Measurements from ENCODE around the gene C14orf180.

C14orf180 gene

DNA sequence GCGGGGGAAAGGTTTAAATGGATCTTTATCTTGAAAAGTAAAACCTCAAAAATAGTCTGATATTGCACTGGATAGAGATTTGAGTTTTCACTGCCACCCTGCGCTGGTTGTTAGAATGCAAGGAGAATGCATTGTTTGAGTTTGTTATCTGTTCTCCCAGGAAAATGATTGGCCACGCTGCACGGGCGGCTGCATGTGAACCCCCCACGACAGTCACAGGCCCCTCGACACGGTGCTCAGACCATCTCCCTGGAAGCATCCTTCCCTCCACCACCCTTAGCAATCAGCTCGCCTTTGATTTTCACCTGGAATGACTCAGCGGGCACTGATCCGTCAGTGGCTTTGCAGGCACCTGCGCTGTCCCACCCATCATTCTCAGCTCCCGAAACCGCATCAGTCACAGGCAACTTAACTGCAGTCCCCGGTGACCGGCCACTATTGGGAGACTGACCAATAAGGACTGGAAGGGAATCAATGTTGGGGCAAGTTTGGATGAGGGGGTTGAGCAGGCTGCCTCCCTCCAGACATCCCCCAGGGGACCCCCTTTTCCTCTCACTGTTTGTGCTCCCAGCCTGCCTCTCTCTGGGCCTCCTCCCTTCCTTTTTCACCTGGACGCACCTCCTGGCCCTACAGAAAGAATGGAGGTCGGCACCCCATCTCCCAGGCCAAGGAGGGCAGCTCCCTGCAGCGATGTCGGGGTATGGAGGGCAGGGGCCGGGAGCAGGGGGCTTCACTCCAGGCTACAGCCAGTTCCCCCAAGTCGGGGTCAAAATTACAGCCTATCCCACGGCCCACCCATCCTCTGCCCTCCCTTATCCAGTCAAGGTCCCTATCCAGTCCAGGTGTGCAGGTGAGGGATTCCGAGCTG, 28.5 kb upstream of the C14orf180 start:
- no peak for DNase-seq

DNA sequence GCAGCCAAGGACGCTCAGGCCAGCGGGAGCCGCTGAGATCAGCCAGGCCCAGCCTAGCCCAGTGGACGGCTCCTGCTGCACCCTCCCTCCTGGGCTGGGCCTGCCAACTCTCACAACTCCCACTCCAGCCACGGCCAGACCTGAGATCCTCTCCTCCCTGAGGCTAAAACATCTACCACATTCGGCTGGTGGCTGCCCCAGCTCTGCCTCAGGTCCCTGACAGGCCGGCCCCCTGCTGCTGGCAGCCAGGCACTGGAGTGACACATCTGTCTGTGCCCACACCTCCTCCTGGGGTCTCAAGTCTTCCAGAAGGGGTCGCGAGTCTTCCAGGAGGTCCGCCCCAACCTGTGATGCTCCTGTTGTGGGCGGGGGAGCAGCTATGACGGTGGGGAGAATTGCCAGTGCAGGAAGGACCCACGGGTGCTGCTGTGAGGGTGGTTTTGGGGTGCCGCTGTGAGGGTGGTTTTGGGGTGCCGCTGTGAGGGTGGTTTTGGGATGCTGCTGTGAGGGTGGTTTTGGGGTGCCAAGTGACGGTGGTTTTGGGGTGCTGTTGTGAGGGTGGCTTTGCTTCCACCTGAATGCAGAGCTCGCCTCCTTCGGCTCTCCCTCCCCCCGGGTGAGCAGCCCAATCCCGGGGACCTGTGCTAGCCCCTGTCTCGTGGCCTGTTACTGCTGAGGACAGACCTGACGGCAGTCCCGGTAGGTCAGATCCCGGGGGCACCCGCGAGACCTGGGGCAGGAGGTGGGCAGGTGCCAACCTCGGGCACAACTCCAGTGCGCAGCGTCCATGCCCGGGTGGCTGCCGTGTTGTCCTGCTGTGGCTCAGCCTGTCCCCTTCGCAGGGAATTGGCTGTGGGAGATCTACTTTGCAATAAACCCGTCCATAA, 27.5 kb upstream of the C14orf180 start:
- no peak for DNase-seq

DNA sequence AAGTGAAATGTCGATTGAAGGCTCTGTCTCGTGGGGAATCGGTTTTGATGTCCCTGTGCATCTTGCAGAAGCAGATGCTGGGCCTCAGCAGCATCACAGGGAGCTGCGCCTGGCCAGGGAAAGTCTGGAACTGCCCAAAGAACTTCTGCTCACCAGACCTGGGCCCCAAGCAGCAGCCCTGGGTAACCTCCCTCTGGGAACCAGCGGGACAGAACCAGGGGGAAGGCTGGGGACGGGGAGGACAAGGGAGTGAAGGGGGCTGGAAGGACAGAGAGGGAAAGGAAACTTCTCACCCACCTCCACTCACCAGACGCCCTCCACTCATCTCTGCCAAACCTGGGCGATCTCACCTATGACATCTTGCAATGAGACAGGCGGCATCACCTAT, 26.8 kb upstream of the C14orf180 start:
- DNase-seq: no peak

DNA sequence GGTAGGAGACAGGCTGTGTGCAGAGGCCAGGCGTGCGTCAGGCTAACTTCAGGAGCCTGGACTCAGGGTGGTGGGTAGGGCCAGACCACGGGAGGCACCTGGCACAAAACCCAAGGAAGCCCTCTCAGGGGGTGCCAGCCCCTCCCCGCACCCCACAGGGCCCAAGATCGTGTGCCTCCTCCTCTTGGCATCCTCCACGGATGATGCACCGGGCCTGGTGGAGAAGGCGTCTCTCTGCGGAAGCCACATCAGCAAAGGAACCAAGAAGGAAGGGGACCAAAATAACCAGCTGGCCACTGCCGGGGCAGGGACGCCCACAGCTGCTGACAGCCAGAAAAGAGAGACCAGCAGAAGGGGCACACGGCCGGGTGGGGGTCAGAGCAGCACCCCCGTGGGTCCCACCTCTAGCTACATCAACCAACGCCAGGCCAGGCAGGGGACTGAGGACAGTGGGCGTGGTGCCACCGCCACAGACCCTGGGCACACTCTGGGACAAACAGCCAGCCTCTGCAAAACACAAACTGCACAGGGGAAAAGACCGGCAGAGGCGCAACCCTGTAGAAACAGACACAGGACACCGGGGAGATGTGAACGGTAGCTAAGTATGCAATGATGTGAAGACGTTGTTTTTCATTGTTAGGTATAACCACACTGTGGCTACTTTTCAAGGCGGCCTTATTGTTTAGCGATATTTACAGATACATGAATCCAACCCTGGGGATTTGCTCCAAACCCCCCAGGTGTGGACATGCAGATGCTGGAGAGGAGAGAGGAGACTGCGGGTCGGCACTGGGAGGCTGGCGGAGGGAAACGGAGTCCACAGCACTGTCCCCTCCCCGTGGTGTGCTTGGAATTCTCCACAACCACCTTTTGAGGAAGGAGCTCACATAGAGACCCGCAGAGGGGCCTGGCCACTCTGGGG, 26.1 kb upstream of the C14orf180 start:
- no peak for DNase-seq

DNA sequence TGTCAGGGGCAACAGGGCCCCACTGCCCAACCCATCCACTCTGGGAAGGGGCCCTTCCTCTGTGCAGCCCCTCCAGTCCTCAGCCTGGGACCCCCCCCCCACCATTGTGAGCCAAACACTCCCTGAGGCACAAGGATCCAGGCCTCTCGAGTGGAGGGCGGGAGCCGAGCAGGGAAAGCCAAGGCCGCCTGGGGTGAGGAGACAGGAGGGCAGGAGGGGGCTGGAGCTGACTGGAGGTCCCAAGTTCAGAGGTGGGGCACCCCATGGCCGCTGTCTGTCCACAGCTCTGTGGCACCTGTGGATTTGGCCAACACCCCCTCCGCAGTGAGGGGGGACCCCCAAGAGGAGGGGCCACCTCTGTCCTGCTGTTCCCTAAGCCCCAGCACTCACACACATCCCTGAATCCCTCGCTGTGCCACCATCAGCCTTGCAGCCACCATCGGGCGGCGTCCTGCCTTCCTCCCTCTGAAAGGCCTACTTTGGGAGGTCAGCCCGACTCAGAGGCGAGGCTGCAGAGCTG, 25.4 kb upstream of the C14orf180 start:
- DNase-seq: no peak

DNA sequence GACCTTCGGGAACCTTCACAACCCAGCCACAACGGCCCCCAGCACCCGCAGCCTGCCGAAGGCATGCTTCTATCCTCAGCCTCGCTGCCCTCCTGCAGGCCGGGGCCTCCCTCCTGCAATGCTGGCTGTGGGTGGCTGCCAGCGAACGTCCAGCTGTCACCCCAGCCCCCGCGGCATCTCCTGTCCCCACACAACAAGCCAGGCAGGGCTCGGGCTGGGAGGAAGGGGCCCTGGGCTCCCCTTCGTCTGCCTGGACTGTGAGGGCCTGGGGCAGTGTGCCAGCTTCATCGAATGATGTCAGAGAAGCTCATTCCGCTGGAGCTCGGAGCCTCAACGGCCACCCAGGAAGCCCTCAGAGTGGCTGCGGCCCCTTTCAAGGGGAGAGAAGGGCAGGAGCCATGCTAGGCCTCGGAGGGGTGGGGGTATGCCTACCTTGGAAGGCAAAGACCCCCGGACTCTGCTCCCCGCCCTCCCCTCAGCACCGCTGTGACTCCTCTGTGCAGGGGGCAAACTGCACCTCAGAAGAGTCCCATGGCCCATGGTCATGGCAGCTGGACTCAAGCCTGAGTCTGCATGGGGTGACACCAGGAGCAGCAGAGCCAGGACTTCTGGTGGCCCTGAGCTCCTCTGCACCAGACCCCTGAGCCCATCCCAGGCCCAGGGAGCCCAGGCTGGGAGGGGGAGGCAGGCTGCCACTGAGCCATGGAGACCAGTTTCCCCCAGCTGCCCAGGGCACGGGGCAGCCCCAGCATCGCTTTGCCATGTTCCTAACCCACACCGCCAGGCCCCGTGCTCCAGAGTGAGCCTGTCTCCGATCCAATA, 24.7 kb upstream of the C14orf180 start:
- no peak for DNase-seq

DNA sequence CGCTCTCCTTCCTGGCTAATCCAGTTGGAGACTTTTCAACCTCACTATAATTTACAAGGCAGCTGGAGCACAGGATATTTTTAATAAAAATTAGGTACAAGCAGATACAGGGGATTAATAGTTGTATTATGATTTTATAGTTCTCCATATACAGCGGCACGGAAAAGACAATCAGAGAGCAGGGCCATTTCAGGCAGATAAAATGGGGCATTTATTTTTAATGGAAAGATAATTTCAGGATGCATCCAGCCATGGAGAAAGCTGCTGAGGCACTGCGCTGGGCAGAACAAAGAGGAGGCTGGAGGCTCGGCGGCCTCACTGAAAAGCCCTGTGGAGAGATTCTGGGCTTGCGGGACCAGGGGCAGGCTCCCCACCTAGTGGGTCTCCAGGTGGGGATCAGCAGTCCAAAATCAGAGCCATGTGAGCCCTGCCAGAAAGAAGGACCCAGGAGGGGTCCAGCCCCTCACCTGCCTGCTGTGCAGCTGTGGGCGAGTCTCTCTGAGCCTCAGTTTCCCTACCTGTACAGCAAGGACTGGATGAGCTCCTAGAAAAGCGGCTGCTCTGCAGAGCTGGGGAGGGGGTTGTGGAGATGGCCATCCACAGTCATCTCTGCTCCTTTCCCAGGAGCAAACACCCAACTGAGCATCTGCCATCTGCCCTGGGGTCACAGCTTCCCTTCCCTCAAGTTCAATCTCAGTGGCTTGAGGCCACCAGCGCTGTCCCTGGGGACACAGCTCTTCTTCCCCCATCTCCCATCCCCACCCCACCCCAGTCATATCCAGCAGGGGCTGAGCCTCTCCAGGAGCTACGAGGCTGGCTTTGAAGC, 23.9 kb upstream of the C14orf180 start:
- DNase-seq: peak; percentile 11

DNA sequence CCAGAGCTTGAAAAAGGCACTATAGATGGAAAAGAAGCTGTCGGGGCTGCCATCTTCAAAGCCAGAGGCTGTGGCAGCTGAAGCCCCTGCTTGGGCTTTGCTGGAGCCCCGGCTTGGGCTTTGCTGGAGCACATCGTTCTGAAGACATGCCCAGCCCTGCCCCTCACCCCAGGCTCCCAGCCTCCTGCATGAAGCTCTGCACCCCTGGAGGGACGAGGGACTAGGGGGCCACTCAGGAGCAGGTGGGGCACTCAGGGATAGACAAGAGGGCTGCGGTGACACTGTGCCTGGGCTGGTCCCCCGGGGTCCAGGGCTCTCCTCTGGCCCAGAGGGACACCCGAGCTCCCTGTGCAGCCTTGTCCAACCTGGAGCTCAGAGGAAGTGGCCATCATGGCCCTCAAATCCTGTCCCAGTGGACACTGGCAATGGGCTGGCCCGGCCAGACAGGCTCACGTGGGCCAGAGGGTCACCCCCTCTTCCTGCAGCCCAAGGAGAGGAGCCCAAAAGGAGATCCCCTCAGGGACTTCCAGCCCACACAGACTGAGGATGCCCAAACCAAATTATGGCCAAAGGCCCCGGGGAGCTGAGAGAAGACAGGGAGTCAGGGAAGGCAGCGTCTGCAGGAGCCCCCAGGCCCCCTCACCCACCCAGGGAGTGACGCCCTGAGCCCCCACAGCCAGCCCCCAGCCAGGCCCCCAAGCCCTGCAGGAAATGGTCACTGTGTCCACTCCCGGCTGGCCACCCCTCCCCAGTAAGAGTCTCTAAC, 23.1 kb upstream of the C14orf180 start:
- DNase-seq: no peak

DNA sequence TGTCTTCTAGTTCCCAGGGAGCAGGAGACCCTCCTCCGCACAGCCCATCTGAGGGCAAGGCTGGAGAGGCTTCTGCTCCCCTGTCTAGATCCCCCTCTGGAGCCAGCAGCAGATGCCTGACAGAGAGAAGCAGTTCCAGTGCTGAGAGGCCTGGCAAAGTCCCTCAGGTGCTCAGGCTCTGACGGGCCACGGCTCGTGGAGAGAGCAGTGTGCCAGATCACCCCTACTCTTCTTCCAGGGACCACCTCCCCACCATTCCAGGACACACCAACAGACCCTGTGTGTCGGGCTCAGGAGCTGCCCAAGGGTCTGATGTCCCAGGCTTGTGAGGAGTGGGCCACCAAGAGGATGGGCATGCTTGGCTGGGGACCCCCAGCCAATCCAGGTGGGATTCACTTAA, 22.5 kb upstream of the C14orf180 start:
- no peak for DNase-seq

DNA sequence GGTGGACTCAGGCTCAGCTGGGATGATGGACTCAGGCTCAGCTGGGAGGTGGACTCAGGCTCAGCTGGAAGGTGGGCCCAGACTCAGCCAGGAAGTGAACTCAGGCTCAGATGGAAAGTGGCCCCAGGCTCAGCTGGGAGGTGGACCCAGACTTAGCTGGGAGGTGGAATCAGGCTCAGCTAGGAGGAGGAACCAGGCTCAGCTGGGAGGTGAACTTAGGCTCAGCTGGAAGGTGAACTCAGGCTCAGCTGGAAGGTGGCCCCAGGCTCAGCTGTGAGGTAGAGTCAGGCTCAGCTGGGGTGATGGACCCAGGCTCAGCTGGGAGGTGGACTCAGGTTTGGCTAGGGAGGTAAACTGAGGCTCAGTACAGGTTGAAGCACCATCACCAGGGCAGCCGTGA, 21.8 kb upstream of the C14orf180 start:
- no peak for DNase-seq

DNA sequence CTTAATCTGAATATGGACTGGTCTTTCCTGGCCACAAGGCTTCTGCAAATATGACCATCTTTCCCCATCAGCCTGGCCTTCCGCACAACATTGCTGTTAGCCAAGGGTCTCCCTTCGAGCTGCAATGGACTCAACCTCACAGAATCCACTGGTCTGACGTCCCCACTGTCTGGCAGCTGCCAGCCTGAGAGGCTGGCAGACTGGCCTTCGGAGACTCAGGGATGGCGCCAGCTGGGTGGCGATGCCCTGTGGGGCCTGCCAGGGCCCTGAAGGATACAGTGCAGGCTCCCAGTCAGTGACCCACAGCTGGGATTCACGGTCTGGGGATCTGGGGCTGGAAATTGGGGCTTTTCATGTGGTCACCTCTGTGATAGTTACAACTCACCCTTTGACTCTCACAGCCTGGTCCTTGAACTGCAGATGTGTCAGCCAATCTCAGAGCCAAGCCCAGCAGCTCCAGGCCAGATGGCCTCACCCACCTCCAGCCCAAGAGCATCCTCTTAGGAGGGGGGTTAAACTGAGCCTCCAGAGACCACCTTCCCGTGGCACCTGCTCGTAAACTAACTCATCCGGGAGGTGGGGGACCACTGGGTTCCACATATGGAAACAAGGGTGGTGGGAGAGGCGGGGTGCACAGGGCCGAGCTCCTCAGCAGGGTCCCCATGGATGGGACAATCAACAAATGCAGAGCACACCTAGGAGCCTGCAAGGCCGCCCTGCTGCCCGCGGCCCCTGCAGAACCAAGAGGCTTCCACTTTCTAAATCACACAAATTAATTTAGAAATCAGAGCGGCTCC, 21.1 kb upstream of the C14orf180 start:
- no peak for DNase-seq

DNA sequence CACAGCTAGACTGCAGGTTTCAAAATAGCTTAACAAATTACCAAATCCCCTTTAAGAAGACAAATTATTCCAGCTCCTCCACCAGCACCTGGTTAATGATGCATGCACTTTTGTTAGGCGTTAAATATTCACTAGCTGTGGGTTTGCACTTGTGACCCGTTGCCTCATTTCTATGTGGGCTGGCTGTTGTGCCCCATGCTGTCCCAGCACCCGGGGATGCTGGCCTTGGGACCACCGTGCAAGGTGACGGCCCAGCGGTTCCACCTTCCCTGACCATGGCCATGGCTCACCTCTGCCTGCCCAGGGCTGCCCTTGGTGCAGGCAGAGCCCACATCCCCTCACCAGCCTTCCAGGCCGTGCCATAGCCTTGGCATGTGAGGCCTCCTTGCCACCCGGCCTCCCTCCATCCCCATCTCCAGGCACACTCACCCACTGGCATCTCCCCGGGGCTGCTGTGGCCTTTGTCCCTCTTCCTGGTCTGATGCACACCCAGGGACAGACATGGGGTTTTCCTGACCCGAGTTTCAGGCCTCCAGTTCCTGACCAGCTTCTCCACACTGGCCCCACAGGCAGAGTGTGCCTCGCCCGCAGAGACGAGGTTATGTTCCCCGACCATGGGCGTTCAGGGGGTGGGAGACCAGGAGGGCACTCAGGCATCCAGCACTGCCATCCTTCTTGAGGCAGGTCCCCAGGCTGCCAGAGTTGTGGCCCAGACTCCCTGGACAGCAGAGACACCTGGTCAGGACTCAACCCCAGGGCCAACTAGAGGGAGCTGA, 20.3 kb upstream of the C14orf180 start:
- DNase-seq: no peak

DNA sequence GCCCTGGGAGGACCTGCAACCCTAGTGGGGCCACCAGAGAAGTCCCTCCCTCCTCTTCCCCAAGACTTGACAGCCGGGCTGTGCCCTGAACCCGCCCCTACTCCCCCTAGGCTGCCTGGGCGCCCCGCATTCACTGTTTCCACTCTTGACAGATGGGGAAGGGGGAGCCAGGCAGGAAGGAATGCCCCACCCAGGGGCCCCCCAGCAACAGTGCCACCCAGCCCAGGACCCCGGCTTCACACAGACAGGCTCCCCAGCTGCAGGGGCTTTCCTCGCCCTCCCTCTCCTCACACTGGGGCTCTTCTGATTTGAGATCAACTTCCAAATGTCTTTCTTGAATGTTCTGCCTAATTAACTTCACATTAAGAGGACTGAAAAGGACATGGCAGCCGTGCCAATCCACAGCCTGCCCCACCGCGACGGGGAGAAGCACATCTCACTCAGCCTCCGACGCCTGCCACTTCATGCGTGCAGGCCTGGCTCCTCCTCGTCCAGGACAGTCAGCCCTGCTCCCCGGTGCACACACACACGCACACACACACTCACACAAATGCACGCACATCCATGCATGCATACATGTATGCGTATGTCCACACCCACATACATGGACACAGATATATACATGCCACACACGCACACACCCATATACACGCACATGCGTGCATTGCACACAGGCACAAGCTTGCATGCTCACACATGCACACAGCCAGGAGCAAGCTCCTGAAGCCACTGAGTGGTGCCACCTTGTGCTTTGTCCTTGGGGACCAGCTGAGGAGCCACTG, 19.6 kb upstream of the C14orf180 start:
- no peak for DNase-seq

DNA sequence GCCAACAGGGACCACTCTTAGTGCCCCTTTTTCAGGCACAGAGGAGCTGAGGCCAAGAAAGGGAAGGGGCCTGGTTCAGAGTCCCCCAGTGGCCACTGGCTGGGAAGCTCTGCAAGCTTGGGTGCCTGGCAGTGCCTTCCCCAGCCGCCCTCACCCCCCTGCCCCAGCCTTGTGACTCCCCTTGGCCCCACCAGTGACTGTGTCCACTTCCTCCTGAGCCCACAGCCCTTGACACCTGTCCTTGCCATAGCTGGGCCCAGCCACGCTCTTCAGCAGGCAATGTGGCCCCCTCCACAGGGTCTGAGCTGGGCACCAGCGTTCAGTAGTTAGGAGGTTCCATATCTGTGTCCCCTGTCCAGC, 19.0 kb upstream of the C14orf180 start:
- DNase-seq: no peak

DNA sequence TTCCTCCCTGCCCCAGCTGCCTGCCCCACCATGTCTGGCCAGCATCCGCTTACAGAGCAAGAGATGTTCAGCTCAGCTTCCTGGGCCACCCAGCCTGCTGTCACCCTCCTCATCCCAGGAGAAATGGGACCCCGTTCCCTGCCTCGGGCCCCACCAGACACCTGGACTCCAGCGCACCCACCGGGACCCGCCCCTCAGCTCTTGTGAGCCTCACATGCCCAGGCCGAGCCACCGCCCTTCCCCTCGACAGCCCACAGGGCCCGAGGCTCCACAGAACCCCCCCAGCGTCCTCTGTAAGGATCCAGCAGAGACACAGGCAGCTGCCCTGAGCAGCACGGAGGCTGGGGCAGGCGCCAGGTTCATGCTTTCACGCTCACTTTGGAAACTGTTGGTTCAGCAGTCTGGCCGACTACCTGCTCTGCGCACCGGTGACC, 18.4 kb upstream of the C14orf180 start:
- DNase-seq: no peak

DNA sequence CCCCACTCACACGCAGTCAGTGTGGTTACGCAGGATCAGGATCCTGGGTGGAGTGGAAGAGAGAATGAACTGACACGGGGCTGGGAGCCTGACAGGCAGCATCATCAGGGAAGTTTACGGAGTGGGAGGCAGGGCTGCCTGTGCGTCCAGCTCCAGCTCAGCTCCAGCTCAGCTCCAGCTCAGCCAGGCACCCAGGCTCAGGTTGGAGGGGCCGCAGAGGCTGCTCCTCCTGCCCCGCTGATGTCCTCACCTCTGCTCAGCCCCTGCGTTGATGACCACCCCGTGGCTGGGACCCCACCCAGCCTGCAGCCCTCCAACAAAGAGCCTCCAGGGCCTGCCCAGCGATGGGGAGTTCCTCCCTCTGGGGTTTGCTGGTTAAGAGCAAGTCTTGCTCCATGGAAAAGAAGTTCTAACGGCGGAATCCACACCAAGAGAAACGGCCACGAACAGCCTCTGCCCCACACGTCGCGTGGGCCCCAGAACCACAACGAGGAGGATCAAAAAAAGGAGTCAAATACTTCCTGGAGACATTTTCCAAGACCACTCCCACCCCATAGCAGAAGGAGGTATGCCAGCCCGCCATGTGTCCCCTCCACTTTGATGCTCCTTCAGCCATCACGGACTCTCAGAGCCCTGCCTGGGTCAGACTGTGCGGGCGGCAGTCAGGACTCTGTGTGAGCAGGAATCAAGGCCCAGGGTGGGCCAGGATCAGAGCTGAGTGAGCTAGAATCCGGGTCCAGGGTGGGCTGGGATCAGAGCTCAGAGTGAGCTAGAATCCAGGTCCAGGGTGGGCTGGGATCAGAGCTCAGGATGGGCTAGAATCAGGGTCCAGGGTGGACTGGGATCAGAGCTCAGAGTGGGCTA, 17.7 kb upstream of the C14orf180 start:
- no peak for DNase-seq

DNA sequence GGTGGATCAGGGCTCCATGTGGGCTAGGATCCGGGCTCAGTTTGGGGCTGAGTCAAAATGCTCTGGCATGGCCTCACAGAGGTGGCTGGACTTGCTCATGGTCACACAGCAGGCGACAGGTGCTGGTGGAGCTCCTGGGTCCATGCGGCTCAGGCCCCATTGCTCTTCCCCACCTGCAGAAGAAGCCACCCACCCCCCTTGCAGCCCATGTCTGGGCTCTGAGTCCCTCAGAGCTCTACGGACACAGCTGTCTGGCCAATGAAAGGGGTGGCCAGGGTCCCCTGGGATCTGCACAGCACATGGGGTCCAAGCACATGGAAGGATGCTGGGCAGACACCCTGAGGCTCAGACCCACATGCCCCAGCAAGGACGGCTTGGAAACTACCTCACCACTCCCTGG, 17.0 kb upstream of the C14orf180 start:
- no peak for DNase-seq
